Measurements from ENCODE around the gene GRK6.

The GRK6 gene

GRCh38 chr5:177403102-177403791 lies 23.2 kb upstream of the GRK6 start (continued):
- TF ChIP-seq ZSCAN16 (tag by site-specific recombination; IDR thresholded peaks at IDR 0.05), result peak; percentile 9; the same call in 1 of the 2 replicates
- no peak for TF ChIP-seq ZNF654 (tag by site-specific recombination; IDR thresholded peaks at IDR 0.05; ENCODE audit: low read depth)
- peak; percentile 59 for TF ChIP-seq KLF9 (tag by site-specific recombination; IDR thresholded peaks at IDR 0.05; ENCODE audit: low read depth)
- no peak for TF ChIP-seq ZNF239 (tag by site-specific recombination; IDR thresholded peaks at IDR 0.05)
- no peak for TF ChIP-seq ZNF558 (tag by site-specific recombination; IDR thresholded peaks at IDR 0.05)
- no peak for TF ChIP-seq ZNF600 (tag by site-specific recombination; IDR thresholded peaks at IDR 0.05)
- no peak for TF ChIP-seq ZNF423 (tag by site-specific recombination; IDR thresholded peaks at IDR 0.05)
- peak; percentile 91 for TF ChIP-seq SCRT2 (tag by site-specific recombination; IDR thresholded peaks at IDR 0.05)
- no peak for TF ChIP-seq ZNF174 (tag by site-specific recombination; IDR thresholded peaks at IDR 0.05)
- no peak for TF ChIP-seq ZNF704 (tag by site-specific recombination; IDR thresholded peaks at IDR 0.05)
- TF ChIP-seq ZNF473 (tag by site-specific recombination; IDR thresholded peaks at IDR 0.05), result no peak

- Histone ChIP-seq H3K36me3 (ENCODE audit: control insufficient read depth in 2 of 2, insufficient read depth in 1 of 2, low read length in 2 of 2) (no peaks in the 10 kb centered on the region), H3K9me3 (ENCODE audit: control insufficient read depth, insufficient read depth, low read depth, low read length) (no peaks in the 10 kb centered on the region), H3K4me1 (ENCODE audit: control insufficient read depth, insufficient read depth, low read length) (no peaks in the 10 kb centered on the region), H3K27ac (ENCODE audit: extremely low read depth, low read depth, low read length) (peak overlapping the region; percentile 56; the same call in 1 of the 2 replicates), H3K4me3 (ENCODE audit: low read depth, low read length) (peak overlapping the region; percentile 50)
- CTCF ChIA-PET, result interaction anchor here (0.6 to 6.6 kb wide), 35 partner anchors 10 to 658 kb away, joined by 3 to 97 read pairs (median 6); partner anchors contain the start of genes GRK6, LMAN2 and SLC34A1
- POLR2A ChIA-PET, result interaction anchor here (0.8 to 3.8 kb wide), 13 partner anchors 11 to 94 kb away, joined by 3 to 45 read pairs (median 5); partner anchors contain the start of genes GRK6, LMAN2, PDLIM7 and PRR7
- TF ChIP-seq OSR2 (tag by site-specific recombination; IDR thresholded peaks at IDR 0.05), result peak; percentile 49
- TF ChIP-seq ZNF626 (tag by site-specific recombination; IDR thresholded peaks at IDR 0.05), result no peak; the same call in 1 of the 2 replicates
- no peak for TF ChIP-seq SALL2 (tag by site-specific recombination; IDR thresholded peaks at IDR 0.05; ENCODE audit: borderline replicate concordance)
- peak; percentile 50 for TF ChIP-seq KLF16 (tag by site-specific recombination; IDR thresholded peaks at IDR 0.05)
- TF ChIP-seq ZNF23 (tag by site-specific recombination; IDR thresholded peaks at IDR 0.05; ENCODE audit: borderline replicate concordance), result no peak
- no peak for TF ChIP-seq ZNF223 (tag by site-specific recombination; IDR thresholded peaks at IDR 0.05)
- 0 out of 2 replicates have a peak, but pooled peaks have one; percentile 28 for TF ChIP-seq ZNF645 (tag by site-specific recombination; IDR thresholded peaks at IDR 0.05)
- no peak for TF ChIP-seq TRIM28 (IDR thresholded peaks at IDR 0.05; ENCODE audit: borderline replicate concordance, low read length)
- TF ChIP-seq ZNF280D (tag by site-specific recombination; IDR thresholded peaks at IDR 0.05), result no peak
- TF ChIP-seq HOXA7 (CRISPR knock-in tag; IDR thresholded peaks at IDR 0.05; ENCODE audit: borderline replicate concordance), result no peak
- TF ChIP-seq ZNF623 (tag by site-specific recombination; IDR thresholded peaks at IDR 0.05), result 0 out of 2 replicates have a peak, but pooled peaks have one; percentile 10
- peak; percentile 91 for TF ChIP-seq ZNF112 (tag by site-specific recombination; IDR thresholded peaks at IDR 0.05)
- peak; percentile 97 for TF ChIP-seq ZNF660 (tag by site-specific recombination; IDR thresholded peaks at IDR 0.05)
- TF ChIP-seq GLI2 (tag by site-specific recombination; IDR thresholded peaks at IDR 0.05; ENCODE audit: borderline replicate concordance, low read depth), result no peak
- TF ChIP-seq ZNF530 (tag by site-specific recombination; IDR thresholded peaks at IDR 0.05; ENCODE audit: low read depth), result no peak
- 0 out of 2 replicates have a peak, but pooled peaks have one; percentile 79 for TF ChIP-seq ZNF621 (tag by site-specific recombination; IDR thresholded peaks at IDR 0.05)
- peak; percentile 87 for TF ChIP-seq ZIC2 (tag by site-specific recombination; IDR thresholded peaks at IDR 0.05)
- TF ChIP-seq ZNF335 (tag by site-specific recombination; conservative IDR thresholded peaks at IDR 0.05), result peak; percentile 96
- no peak; the same call in 1 of the 2 replicates for TF ChIP-seq GFI1B (tag by site-specific recombination; IDR thresholded peaks at IDR 0.05)
These were observed 22.5 kb upstream of the GRK6 start for GRCh38 chr5:177403792-177404640.
